Endothelial cell of hepatic sinusoid (primary cell): ENCODE measurements around the gene NPW.
"Not testable (repeated sequence)": the region's sequence is repeated elsewhere in the genome, so short reads cannot be mapped to it uniquely, and the experiment has no call there.

Source experiments
- in situ Hi-C: cut with HindIII; loops from 2 replicates; pipeline ENCODE4 v1.10.0; 2017; ENCODE audit warnings: low sequenced_read_pairs

NPW gene

GRCh38 chr16:2001456-2002355 lies 17.9 kb upstream of the NPW start:
- in situ Hi-C loops = no loop called here

GRCh38 chr16:2002406-2003230 lies 17.0 kb upstream of the NPW start:
- in situ Hi-C loops = no loop called here

- in situ Hi-C loops = no loop called here
These were observed 16.3 kb upstream of the NPW start for GRCh38 chr16:2003231-2003826.

GRCh38 chr16:2003827-2004641 lies 15.6 kb upstream of the NPW start:
- in situ Hi-C loops = no loop called here

- in situ Hi-C loops = no loop called here
These were observed 14.6 kb upstream of the NPW start for GRCh38 chr16:2004795-2005517.

GRCh38 chr16:2005646-2006045 lies 13.9 kb upstream of the NPW start:
- in situ Hi-C loops = no loop called here

GRCh38 chr16:2006317-2006716 lies 13.3 kb upstream of the NPW start:
- in situ Hi-C loops = no loop called here

GRCh38 chr16:2007081-2007836 lies 12.3 kb upstream of the NPW start:
- in situ Hi-C loops = no loop called here

GRCh38 chr16:2008009-2008526 lies 11.5 kb upstream of the NPW start:
- in situ Hi-C loops = no loop called here

GRCh38 chr16:2008631-2009163 lies 10.9 kb upstream of the NPW start:
- in situ Hi-C loops = no loop called here

GRCh38 chr16:2009164-2009711 lies 10.3 kb upstream of the NPW start:
- in situ Hi-C loops = no loop called here

- in situ Hi-C loops = no loop called here
These were observed 9.6 kb upstream of the NPW start, which contains the start of gene ZNF598 for GRCh38 chr16:2009791-2010510. ZNF598 (minus strand) TSS chr16:2009821.

- in situ Hi-C loops = not testable (repeated sequence)
These were observed 7.9 kb upstream of the NPW start for GRCh38 chr16:2011726-2012125.

GRCh38 chr16:2013527-2013926 lies 6.1 kb upstream of the NPW start:
- in situ Hi-C loops = no loop called here

GRCh38 chr16:2015117-2015946 lies 4.3 kb upstream of the NPW start:
- in situ Hi-C loops = no loop called here

GRCh38 chr16:2015947-2016208 lies 3.7 kb upstream of the NPW start:
- in situ Hi-C loops = no loop called here

GRCh38 chr16:2016407-2016922 lies 3.1 kb upstream of the NPW start:
- in situ Hi-C loops = no loop called here
